ENCODE data around the gene THADA.

GRCh38 chr2:43448011-43448821 is 147.6 kb downstream of the THADA start:
- TF ChIP-seq EZH2 (IDR thresholded peaks at IDR 0.05; ENCODE audit: borderline replicate concordance, low read length) = no peak
- TF ChIP-seq, protein P1, sequence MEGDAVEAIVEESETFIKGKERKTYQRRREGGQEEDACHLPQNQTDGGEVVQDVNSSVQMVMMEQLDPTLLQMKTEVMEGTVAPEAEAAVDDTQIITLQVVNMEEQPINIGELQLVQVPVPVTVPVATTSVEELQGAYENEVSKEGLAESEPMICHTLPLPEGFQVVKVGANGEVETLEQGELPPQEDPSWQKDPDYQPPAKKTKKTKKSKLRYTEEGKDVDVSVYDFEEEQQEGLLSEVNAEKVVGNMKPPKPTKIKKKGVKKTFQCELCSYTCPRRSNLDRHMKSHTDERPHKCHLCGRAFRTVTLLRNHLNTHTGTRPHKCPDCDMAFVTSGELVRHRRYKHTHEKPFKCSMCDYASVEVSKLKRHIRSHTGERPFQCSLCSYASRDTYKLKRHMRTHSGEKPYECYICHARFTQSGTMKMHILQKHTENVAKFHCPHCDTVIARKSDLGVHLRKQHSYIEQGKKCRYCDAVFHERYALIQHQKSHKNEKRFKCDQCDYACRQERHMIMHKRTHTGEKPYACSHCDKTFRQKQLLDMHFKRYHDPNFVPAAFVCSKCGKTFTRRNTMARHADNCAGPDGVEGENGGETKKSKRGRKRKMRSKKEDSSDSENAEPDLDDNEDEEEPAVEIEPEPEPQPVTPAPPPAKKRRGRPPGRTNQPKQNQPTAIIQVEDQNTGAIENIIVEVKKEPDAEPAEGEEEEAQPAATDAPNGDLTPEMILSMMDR (IDR thresholded peaks at IDR 0.05; ENCODE audit: low read length) = no peak
